GM19023 (cell line): Measurements from ENCODE around the gene STRBP.
"Not testable (repeated sequence)": the region's sequence is repeated elsewhere in the genome, so short reads cannot be mapped to it uniquely, and the experiment has no call there.

Experiments used
- ATAC-seq: cut with Tn5 transposase; IDR thresholded peaks from one replicate; pipeline ENCODE4 v1.9.1; 2021; ENCODE audit warnings: mild to moderate bottlenecking, moderate library complexity; ENCODE audit not compliant: unreplicated experiment

Gene STRBP

GRCh38 chr9:123268465-123269259 is at the start of gene STRBP:
Gene STRBP (minus strand): TSS chr9:123268586. CDS start chr9:123184134, 84,452 bp downstream.
- peak; percentile 92 for ATAC-seq

- ATAC-seq: no peak
Measured at GRCh38 chr9:123316053-123316718, 47.8 kb upstream of the STRBP start.

GRCh38 chr9:123315635-123316034 is 47.2 kb upstream of the STRBP start:
- no peak for ATAC-seq

- no peak for ATAC-seq
Measured at GRCh38 chr9:123314617-123315016, 46.2 kb upstream of the STRBP start.

GRCh38 chr9:123312306-123312877 is 44.0 kb upstream of the STRBP start:
- no peak for ATAC-seq

GRCh38 chr9:123311250-123311752 is 42.9 kb upstream of the STRBP start:
- no peak for ATAC-seq

GRCh38 chr9:123310551-123311249 is 42.3 kb upstream of the STRBP start:
- ATAC-seq: no peak

GRCh38 chr9:123309611-123310010 is 41.2 kb upstream of the STRBP start:
- no peak for ATAC-seq

- ATAC-seq: no peak
Measured at GRCh38 chr9:123305879-123306278, 37.5 kb upstream of the STRBP start.

- no peak for ATAC-seq
Measured at GRCh38 chr9:123304340-123304691, 35.9 kb upstream of the STRBP start.

GRCh38 chr9:123302348-123303214 is 34.2 kb upstream of the STRBP start:
- ATAC-seq: no peak

- ATAC-seq: not testable (repeated sequence)
Measured at GRCh38 chr9:123301936-123302335, 33.5 kb upstream of the STRBP start.

GRCh38 chr9:123300554-123300953 is 32.2 kb upstream of the STRBP start:
- no peak for ATAC-seq

- no peak for ATAC-seq
Measured at GRCh38 chr9:123299558-123300126, 31.3 kb upstream of the STRBP start.

GRCh38 chr9:123296174-123296573 is 27.8 kb upstream of the STRBP start:
- no peak for ATAC-seq

GRCh38 chr9:123291736-123292135 is 23.4 kb upstream of the STRBP start:
- no peak for ATAC-seq

GRCh38 chr9:123290764-123291163 is 22.4 kb upstream of the STRBP start:
- no peak for ATAC-seq

GRCh38 chr9:123287639-123288038 is 19.3 kb upstream of the STRBP start:
- no peak for ATAC-seq

GRCh38 chr9:123286324-123286723 is 17.9 kb upstream of the STRBP start:
- ATAC-seq: no peak

GRCh38 chr9:123284656-123285055 is 16.3 kb upstream of the STRBP start:
- no peak for ATAC-seq
